ENCODE data around the gene ATXN7L1.
"Not testable (repeated sequence)": the region's sequence is repeated elsewhere in the genome, so short reads cannot be mapped to it uniquely, and the experiment has no call there.

Gene ATXN7L1

GRCh38 chr7:105705427-105705826 is 171.0 kb downstream of the ATXN7L1 start:
- DNase-seq (ENCODE audit: low spot score): no peak

DNA sequence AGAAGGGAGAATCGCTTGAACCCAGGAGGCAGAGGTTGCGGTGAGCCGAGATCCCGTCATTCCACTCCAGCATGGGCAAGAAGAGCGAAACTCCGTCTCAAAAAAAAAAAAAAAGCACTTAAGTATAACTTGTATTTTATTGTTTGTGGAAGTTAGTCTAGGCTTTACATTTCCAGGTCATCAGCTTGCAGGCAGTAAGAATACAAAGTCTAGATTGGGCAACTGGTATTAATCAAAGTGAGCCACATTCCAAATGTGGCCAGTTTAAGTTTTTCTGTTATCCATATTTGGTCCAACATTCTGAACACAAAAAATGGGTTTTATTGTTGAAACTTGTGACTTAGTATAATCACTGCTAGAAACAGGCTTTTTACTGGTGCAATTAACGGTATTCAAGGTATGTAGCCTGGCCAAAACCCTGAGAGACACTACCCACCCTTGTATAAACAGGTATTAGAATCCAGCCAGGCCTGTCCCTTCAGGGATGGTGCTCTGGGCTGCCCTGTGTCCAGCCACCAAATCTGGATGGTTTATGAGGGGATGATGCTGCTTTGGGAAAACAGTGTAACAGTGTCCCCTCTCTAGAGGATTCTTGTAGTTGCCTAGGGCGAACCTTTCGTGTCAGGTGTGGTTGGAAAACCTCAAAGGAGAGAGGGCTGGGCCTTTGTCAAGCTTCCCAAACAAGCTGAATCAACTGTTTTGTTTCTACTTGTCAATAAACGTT is 173.0 kb downstream of the ATXN7L1 start:
- no peak for DNase-seq (ENCODE audit: low spot score)

GRCh38 chr7:105699568-105700236 is 176.7 kb downstream of the ATXN7L1 start:
- DNase-seq (ENCODE audit: low spot score): no peak

DNA sequence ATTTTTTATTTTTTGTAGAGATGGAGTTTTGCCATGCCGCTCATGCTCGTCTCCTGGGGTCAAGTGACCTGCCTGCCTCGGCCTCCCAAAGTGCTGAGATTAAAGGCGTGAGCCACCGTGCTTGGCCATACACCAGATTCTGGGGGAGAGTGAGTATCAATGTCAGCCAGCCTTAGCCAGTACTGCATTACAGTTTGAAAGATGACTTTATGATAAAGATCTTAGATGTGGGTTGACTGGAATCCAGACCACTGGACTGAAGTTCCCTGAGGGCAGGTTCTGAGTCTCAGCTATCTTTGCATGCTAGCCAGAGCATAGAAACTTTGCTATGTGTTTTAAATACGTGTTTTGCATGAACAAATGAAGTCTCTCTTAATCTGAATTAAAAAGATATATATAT is 177.9 kb downstream of the ATXN7L1 start:
- DNase-seq (ENCODE audit: low spot score): no peak

GRCh38 chr7:105697753-105698152 is 178.6 kb downstream of the ATXN7L1 start:
- no peak for DNase-seq (ENCODE audit: low spot score)

DNA sequence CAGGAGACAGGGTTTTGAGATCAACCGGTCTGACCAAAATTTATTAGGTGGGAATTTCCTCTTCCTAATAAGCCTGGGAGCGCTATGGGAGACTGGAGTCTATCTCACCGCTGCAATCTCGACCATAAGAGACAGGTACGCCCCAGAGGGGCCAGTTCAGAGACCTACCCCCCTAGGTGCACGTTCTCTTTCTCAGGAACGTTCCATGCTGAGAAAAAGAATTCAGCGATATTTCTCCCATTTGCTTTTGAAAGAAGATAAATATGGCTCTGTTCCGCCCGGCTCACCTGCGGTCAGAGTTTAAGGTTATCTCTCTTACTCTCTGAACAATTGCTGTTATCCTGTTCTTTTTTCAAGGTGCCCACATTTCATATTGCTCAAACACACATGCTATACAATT is 179.2 kb downstream of the ATXN7L1 start:
- DNase-seq (ENCODE audit: low spot score): not testable (repeated sequence)

DNA sequence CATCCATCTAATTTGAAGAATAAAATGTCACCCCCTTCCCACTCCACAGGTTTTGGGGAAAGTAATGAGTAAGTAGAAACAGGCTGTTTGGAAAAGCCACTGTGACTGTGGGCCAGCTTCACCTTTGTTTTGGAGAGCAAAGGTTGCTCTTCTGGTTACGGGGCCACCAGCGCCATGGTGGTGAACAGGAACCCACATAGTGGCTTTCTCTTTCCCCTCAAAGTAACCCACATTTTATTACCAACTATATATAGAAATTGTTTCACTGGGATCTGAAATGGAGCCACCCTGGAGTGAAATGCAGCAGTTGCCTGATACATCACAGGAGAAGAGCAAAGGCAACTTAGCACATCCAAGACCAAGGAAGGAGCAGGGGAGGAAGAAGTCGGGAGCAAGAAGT is 182.8 kb downstream of the ATXN7L1 start:
- no peak for DNase-seq (ENCODE audit: low spot score)

GRCh38 chr7:105691680-105692564 is 184.5 kb downstream of the ATXN7L1 start:
- DNase-seq (ENCODE audit: low spot score): peak; percentile 57

- DNase-seq (ENCODE audit: low spot score): peak; percentile 53
These were observed 185.2 kb downstream of the ATXN7L1 start for GRCh38 chr7:105691082-105691679.

GRCh38 chr7:105690325-105690945 is 186.0 kb downstream of the ATXN7L1 start:
- DNase-seq (ENCODE audit: low spot score): no peak

DNA sequence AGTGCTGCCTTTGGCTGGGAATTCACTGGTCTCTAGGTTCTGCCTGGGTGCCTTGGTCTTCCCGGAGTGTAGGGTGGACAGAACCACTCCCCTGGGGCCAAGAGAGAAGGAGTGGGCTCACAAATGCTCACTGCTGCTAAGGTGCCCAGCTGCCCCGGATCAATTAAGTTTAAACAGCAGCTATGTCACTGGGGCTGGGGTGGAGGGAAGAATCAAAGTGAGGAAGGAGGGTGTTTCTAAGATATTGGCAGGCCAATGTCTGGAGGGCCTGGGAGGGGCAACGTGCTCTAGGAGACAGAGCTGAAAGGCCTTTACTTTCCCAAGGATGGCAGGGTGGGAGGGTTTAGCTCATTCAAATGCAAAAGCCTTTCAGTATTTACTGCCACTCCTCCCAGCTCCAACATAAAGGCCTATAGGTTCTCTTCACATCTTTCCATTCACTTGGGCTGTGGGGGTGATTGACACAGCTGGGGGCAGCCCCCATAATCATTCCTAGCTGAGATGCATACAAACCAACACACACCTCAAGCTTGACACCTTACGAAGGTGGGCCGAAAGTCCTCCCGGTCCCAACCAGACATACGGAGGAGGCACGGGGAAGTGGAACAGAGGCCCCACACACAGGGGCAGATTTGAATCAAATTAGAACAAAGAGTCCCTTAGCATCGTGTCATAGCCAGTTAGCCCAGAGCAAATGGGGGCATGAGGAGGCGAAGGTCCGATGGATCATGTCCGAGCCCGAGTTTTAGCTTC is 187.2 kb downstream of the ATXN7L1 start:
- DNase-seq (ENCODE audit: low spot score): no peak

- DNase-seq (ENCODE audit: low spot score): no peak
These were observed 187.8 kb downstream of the ATXN7L1 start for GRCh38 chr7:105688617-105689016.

- no peak for DNase-seq (ENCODE audit: low spot score)
These were observed 191.2 kb downstream of the ATXN7L1 start for GRCh38 chr7:105685161-105685560.

GRCh38 chr7:105682341-105683060 is 193.9 kb downstream of the ATXN7L1 start:
- no peak for DNase-seq (ENCODE audit: low spot score)

DNA sequence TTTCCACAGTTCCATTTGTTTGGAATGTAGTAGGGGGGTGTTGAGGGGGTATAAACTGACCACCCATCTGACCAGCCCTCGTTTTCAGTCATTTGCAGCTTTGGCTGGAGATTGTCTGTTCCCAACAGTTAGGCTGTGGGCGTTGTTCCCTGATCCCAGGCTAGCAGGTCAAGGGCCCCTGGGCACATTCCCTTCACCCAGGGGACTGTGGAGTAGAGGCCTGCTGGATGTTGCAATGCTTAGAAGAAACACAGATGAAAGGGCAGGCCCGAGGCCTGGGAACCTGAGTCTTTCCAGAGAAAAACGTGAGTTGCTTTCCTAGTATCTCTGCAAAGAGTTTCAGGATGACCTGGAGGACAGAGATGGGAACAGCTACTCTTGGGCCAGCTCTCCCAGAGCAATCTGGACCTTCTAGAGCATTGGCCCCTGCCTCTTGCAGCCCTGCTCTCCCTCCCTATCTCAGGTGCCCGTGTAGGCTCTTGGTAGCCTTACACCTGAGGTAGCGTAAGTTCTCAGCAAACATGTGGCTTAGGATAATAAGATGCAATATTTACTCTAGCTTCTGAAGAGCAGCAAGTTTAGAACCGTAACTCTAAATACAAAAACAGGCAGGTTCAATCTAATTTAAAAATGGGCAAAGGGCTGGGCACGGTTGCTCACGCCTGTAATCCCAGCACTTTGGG is 195.8 kb downstream of the ATXN7L1 start:
- DNase-seq (ENCODE audit: low spot score): no peak

DNA sequence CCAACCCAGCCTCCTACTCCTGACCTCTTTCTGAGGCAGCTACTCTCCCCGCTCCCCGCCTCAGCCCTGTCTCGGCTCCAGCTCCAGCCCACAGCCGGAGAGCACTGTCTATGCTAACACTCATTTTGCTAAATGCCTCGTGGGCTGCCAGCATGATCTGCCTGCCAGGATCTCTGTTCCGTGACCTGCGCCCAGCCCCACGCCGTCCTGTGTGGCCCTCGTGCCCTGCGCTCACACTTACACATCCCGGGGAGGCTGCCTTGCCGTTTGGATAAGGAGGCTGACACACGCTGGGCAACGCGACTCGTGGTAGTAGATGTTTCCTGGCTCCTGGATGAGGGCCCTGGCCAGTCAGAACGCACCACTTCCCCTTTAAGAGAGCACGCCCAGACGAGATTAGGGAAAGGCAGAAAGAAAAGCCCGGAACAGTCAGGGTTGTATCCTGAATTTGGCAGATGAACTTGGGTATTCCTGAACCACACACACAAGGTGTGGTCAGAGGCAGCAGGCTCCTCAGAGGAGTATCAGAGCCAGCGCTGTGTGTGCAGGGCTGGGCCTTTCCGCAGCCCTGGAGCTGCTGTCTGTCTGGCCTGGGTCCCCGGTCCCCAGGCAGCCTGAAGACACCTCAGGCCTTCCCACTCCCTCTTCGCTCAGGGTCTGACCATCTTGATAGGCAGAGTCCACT is 197.4 kb downstream of the ATXN7L1 start:
- DNase-seq (ENCODE audit: low spot score): peak; percentile 46

- no peak for DNase-seq (ENCODE audit: low spot score)
These were observed 198.4 kb downstream of the ATXN7L1 start for GRCh38 chr7:105677817-105678573.

DNA sequence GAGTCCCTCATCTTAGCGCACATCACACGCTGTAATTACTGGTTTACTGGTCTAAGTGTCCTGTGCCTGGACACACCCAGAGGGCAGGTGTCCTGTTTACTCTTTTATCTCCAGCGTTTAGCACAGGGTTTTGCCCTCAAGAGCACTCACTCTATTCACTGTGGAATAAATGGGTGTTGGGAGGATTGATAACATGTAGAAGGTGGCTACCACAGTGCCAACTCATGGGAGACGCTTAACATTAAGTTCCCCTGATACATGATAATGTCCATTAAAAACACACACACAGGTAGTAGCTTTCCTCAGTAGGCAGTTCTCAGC is 199.0 kb downstream of the ATXN7L1 start:
- DNase-seq (ENCODE audit: low spot score): no peak

DNA sequence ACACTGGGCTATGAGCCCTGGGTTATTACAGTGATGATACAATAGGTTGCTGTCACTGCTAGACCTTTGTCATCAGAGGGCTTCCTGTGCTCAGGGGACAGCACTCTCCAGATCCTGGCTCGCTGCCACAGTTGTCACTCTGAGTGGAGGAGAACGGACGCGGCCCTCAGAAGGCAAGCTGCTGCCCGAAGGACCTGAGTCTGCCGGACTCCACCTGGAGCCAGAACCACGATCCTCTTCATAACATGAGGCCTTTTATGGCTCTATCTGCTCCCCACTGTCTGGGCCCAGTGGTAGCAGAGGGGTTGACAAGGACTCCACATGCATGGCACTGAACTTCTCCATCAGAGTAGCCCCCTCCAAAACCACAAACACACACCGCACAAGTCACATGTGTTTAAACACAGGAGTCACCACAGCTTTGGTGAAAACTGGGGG is 200.4 kb downstream of the ATXN7L1 start:
- DNase-seq (ENCODE audit: low spot score): no peak
